HG03196 (cell line): ENCODE data around the gene IL31.
"Not testable (repeated sequence)": the region's sequence is repeated elsewhere in the genome, so short reads cannot be mapped to it uniquely, and the experiment has no call there.

Source experiments
- ATAC-seq: cut with Tn5 transposase; IDR thresholded peaks from one replicate; pipeline ENCODE4 v1.9.1; 2021; ENCODE audit not compliant: unreplicated experiment

IL31 gene

GRCh38 chr12:122192441-122192840 lies 18.4 kb upstream of the IL31 start:
- ATAC-seq: no peak

- ATAC-seq: no peak
Measured at GRCh38 chr12:122190842-122191668, 17.0 kb upstream of the IL31 start.

GRCh38 chr12:122189626-122190475 lies 15.8 kb upstream of the IL31 start:
- no peak for ATAC-seq

- ATAC-seq: no peak
Measured at GRCh38 chr12:122187466-122187865, 13.4 kb upstream of the IL31 start.

GRCh38 chr12:122185494-122186082 lies 11.6 kb upstream of the IL31 start:
- no peak for ATAC-seq

GRCh38 chr12:122185079-122185478 lies 11.1 kb upstream of the IL31 start:
- ATAC-seq: no peak

GRCh38 chr12:122184517-122184916 lies 10.5 kb upstream of the IL31 start:
- no peak for ATAC-seq

GRCh38 chr12:122183588-122183940 lies 9.5 kb upstream of the IL31 start:
- ATAC-seq: no peak

- no peak for ATAC-seq
Measured at GRCh38 chr12:122182887-122183587, 9.0 kb upstream of the IL31 start, which contains the start of gene LRRC43. TSS of gene LRRC43 (plus strand) at chr12:122183123. CDS start at chr12:122183145, 22 bp downstream.

- not testable (repeated sequence) for ATAC-seq
Measured at GRCh38 chr12:122176473-122176872, 2.5 kb upstream of the IL31 start.

- ATAC-seq: no peak
Measured at GRCh38 chr12:122172262-122172939, 1.6 kb downstream of the IL31 start.

- ATAC-seq: no peak
Measured at GRCh38 chr12:122171399-122171798, 2.6 kb downstream of the IL31 start.

GRCh38 chr12:122168492-122168891 lies 5.5 kb downstream of the IL31 start:
- no peak for ATAC-seq

- ATAC-seq: no peak
Measured at GRCh38 chr12:122167356-122167925, 6.6 kb downstream of the IL31 start.

GRCh38 chr12:122166422-122167349 lies 7.3 kb downstream of the IL31 start:
- ATAC-seq: no peak

- no peak for ATAC-seq
Measured at GRCh38 chr12:122162976-122163375, 11.0 kb downstream of the IL31 start.

- ATAC-seq: no peak
Measured at GRCh38 chr12:122161682-122162081, 12.3 kb downstream of the IL31 start.

GRCh38 chr12:122160761-122161160 lies 13.3 kb downstream of the IL31 start:
- ATAC-seq: no peak

GRCh38 chr12:122159882-122160281 lies 14.1 kb downstream of the IL31 start:
- ATAC-seq: no peak
